Stimulated activated CD4-positive, alpha-beta T cell treated with anti-CD3 and anti-CD28 coated beads, Interleukin-2, amount 100 ng/mL, for 48 hours (primary cell): ENCODE data around the gene TBX1.

Experiments
- DNase-seq, 2 donors: peaks; one replicate each; pipeline ENCODE4 v3.0.0-alpha.2; 2020

Gene TBX1

DNA sequence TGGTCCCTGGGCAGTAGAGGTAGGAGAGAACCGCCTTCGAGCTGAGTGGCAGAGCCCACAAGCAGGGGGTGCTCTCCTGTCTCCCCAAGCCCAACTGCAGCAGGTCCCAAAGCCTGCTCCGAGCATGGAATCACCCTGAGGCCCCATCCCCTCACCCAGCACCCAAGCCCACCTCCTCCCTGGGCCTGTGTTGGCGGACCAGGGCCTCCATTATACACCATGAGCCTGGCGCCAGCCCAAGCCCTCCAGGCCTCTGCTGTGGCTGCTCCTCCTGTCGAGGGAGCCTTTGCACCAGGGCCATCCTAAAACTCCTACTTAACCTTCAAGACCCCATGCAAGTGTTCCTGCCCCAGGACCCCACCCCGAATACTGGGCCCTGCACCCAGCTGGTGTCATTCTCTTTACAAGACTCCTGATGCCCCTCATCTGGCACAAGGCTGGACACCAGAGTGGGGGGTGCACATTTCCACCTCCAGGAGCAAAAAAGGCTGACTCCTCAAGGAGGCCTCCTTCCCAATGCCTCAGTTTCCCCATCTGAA lies 20.6 kb upstream of the TBX1 start:
- no peak for DNase-seq

DNA sequence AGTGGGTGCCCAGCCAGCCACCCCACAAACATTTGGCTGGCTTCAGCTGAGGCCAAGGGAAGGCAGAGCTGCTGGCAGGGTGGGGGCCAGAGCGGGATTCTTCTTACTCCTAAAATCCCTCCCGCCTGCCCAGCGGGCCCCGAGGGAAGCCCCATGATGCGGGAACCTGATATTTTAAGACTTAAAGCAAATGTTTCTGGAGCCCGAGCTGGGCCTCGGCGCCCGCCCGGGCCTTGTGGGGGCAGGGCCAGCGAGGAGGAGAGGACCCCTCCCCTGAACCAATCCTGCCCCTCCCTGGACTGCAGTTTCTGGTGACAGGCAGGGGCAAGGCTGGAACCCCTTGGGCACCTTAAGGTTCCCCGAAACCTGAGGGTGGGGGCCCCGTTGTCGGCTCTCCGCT lies 20.0 kb upstream of the TBX1 start:
- no peak for DNase-seq

- no peak for DNase-seq
Measured at GRCh38 chr22:19741053-19741452, 19.5 kb upstream of the TBX1 start.

- DNase-seq, result no peak
Measured at GRCh38 chr22:19742160-19743066, 18.2 kb upstream of the TBX1 start.

GRCh38 chr22:19743081-19743480 lies 17.5 kb upstream of the TBX1 start:
- DNase-seq, result no peak

DNA sequence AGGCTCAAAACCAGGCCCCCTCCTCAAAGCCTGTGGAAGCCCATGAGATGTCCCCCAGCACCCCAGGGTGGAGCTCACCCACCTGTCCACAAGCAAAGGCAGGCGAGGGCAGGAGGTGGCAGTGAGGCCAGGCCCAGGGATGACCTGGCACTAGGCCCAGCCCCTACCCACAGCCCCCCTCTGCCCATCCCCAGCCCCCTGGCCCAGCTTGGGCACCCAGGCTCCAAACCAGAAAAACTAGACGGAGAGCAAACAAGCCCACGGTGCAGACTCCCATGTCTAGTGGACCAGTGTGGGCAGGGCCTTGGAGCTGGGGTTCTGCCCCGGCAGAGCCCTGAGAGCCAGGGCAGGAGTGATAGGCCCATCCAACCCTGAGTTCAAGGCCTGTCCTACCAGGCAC lies 16.9 kb upstream of the TBX1 start:
- DNase-seq, result no peak

GRCh38 chr22:19744350-19745006 lies 16.1 kb upstream of the TBX1 start:
- DNase-seq, result no peak

- DNase-seq, result no peak
Measured at GRCh38 chr22:19745155-19746101, 15.2 kb upstream of the TBX1 start.

- no peak for DNase-seq
Measured at GRCh38 chr22:19746726-19747125, 13.9 kb upstream of the TBX1 start.

GRCh38 chr22:19747551-19747950 lies 13.0 kb upstream of the TBX1 start:
- no peak for DNase-seq

DNA sequence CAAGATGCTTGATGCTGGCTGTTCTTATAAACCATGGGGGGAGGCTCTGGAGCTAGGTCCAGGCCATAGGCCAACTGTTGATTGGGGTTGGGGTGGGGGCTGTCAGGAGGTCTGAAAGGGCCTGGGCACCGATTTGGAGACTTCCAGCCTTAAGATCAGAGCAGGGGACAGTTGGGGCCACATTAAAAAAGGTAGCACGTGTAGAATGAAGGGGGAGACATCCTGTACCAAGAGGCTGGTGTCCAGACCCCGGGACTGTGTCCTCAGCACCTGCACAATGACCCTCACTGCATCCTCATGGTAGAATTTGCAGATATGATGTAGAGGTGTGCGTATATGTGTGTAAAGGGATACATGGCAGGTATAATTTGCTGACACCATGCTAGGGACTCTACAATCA lies 12.4 kb upstream of the TBX1 start:
- no peak for DNase-seq

GRCh38 chr22:19748991-19749664 lies 11.4 kb upstream of the TBX1 start:
- no peak for DNase-seq

DNA sequence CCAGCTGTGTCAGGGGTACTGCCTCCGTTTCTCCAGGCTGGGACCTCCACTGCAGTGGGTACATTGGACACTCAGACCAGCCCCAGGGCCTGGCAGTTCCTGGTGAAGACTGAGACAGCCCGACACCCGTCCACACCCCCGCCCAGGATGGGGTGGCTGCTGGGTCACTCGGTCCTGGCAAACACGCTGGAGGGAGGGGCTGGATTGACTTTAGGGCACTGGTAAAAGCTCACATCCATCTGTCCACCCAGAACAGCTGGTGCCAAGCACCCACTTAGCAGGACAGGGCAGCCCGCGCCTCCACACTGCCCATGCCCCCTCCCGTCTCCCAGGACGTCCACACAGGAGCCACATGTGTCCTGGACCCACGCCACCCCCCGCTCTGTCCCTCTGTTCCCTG lies 10.7 kb upstream of the TBX1 start:
- no peak for DNase-seq

GRCh38 chr22:19750507-19751490 lies 9.8 kb upstream of the TBX1 start:
- DNase-seq, result no peak

DNA sequence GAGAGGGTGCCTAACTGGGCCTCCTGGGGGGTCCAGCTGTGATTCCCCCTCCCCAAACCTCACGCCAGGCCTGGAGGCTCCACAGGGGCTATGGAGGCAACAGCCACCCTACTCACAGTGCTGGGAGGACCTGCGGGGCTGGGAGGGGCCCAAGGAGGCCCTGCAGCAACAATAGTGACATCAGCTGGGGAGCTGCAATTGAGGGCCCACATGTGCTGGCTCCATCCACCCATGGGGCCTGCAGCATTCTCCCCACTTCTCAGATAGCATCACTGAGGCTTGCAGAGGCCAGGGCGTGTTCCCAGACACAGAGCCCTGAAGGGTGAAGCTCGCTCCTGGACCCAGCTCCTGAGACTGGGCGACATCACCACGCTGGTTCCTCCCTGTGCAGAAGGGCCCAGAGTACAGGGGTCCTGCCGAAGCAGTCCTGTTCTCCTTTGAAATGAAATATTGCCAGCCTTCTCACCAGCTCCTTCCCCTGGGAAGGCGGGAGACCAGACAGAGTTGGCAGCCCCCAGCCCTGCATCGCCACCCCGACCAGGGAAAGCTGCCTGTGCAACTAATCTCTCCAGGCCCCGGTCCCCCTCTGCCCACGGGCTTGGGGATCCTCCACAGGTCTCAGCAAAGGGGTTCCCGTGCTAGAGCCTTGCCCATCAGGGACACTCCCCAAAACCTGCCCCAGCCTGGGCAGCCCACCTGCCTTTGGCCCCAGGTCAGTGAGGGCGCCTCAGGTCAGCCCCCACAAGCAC lies 8.9 kb upstream of the TBX1 start:
- no peak for DNase-seq

- DNase-seq, result no peak
Measured at GRCh38 chr22:19753090-19753842, 7.3 kb upstream of the TBX1 start.

GRCh38 chr22:19753996-19754700 lies 6.4 kb upstream of the TBX1 start:
- no peak for DNase-seq

DNA sequence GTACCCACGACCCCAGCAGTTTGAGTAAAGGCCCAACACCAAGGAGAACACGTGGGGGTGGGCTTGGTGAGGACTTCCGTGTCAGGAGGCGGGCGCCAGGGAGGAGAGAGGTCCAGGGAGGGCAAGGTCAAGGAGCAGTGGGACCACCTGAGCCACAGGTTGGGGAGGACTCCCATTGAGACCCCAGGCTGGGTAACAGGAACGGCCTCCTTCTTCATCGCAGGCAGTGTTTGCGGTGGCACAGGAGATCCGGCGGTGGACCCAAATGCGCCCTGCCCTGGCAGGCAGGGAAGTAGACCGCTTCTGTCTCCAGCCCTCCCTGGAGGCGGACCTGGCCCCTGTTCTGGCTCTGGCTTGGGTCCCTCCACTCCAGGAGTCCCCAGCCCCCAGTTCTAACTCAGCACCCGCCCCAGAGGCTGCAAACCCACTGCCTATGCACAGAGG lies 5.9 kb upstream of the TBX1 start:
- no peak for DNase-seq
